DMS114 treated with DMSO at 0.1 percent for 48 hours (cell line): ENCODE measurements around the gene RASEF.
"Not testable (repeated sequence)": the region's sequence is repeated elsewhere in the genome, so short reads cannot be mapped to it uniquely, and the experiment has no call there.

ENCODE experiments used
- DNase-seq: peaks from one replicate; lab custom pipeline; 2025; ENCODE audit not compliant: unreplicated experiment; lab: John Stamatoyannopoulos, UW

RASEF gene

DNA sequence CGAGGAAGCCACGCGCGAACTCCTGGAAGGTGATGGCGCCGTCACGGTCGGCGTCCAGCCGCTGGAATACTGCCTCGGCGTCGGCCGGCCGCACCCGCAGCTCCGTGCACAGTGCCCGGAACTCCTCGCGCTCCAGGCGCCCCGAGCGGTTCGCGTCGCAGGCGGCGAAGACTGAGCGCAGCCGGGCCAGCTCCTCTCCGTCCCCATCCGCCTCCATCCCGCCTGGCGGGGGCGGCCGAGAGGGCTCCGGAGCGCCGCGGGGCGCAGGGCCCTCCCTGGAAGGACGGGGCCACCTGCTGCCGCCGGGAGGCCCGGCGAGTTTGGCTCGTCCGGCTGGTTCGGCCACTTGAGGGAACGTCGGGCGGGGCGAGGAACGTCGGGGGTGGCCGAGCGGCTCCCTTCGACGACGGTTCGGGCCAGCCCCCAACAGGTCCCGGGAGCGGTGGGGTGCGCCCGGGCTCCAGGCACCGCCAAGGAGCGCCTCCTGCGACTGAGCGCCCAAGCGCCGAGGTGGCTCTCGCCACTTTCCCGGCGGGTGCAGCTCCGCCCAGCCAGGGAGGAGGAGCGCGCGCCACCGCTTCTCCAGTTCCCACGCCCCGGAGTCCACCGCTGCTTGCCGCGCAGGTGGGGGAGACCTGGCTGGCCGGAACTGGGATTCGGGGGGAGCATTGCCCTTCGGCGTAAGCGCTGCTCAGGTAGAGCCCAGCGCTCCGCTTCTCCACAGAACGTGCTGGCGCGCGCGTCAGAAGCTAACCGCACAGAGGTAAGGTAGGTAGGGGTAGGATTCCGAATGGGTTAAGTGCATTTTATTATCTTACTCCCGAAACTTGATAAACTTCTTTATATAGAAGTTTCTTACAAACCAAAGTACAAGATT is at the start of gene RASEF:
TSS of gene RASEF (minus strand) at position 492 of the 877 bp plus-strand sequence. CDS start at position 217, 275 bp downstream.
- DNase-seq: no peak

GRCh38 chr9:83111169-83111568 is 48.2 kb upstream of the RASEF start:
- no peak for DNase-seq

DNA sequence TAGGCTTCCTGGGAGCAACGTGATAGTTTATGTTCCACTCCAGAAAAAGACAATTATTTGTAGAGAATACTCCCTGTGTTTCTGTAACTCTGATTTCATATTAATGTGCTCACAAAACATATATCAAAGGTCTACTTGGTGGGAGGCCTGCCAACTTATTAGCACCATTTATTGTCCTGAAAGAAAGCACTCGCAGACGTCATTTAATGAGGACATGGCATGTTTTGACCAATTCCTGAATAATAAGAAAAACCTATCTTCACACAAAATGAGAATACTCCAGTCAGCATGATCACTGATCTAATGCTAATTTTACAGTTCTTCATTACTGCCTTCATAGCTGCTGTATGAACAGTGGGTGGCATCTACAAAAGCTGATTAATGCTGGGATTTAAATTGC is 46.4 kb upstream of the RASEF start:
- DNase-seq: no peak

DNA sequence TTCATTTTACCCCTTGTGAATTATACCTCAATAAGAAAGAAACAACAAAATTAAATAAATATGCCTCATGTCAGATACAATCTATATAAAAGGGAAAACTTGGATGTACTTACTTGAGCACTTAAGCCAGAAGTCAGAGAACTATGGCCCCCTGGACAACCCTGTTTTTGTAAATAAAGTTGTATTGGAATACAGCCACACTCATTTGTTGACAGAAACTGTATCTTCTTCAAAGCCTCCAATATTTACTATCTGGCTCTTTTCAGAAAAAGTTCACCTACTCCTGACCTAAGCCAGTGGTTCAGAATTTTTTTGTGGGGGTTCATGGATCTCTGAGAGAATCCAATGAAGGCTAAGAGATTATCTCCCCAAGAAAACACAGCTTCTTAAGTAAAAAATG is 45.3 kb upstream of the RASEF start:
- no peak for DNase-seq

DNA sequence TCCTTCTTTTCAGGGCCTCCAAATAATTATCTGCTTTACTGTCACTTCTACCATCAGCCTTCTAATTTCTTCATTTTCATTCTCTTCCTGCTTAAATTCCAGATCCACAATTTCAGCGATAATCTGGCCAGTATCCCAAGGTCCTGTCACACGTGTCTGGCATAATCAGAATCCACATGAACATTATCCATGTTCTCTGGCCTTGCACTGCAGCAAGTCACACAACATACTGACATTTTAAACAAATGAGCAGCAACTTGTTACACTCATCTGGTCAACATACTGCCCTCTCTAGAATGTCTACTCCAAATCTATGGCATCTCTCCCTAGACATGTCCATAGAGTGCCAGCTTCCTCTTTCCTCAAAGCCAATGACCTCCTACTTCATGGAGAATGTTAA is 43.8 kb upstream of the RASEF start:
- no peak for DNase-seq

- DNase-seq: no peak
Observed at GRCh38 chr9:83106263-83106662, 43.3 kb upstream of the RASEF start.

DNA sequence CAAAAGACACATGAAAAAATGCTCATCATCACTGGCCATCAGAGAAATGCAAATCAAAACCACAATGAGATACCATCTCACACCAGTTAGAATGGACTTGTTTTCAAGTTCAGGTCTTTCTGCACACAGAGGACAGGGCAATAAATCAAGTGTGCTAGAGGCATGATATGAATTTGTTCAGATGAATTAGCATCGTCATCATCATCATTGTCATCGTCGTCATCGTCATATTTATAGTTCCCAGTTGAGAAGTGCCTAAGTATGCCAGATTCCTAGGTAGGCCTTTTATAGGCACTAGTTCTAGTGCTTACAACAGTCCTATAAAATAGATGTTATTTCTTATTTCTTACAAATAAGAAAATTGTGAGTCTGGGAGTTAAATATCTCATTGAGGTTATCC is 34.7 kb upstream of the RASEF start:
- no peak for DNase-seq

DNA sequence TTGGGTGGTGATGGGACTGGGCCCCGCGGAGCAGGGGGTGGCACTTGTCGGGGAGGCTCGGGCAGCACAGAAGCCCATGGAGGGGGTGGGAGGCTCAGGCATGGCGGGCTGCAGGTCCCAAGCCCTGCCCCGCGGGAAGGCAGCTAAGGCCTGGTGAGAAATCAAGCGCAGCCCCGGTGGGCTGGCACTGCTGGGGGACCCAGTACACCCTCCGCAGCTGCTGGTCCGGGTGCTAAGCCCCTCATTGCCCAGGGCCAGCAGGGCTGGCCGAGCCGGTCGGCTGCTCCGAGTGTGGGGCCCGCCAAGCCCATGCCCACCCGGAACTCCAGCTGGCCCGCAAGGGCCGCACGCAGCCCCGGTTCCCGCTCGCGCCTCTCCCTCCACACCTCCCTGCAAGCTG is 30.4 kb upstream of the RASEF start:
- not testable (repeated sequence) for DNase-seq

- DNase-seq: no peak
Observed at GRCh38 chr9:83081846-83082245, 18.9 kb upstream of the RASEF start.

- no peak for DNase-seq
Observed at GRCh38 chr9:83081010-83081409, 18.1 kb upstream of the RASEF start.

- not testable (repeated sequence) for DNase-seq
Observed at GRCh38 chr9:83075932-83076331, 13.0 kb upstream of the RASEF start.

DNA sequence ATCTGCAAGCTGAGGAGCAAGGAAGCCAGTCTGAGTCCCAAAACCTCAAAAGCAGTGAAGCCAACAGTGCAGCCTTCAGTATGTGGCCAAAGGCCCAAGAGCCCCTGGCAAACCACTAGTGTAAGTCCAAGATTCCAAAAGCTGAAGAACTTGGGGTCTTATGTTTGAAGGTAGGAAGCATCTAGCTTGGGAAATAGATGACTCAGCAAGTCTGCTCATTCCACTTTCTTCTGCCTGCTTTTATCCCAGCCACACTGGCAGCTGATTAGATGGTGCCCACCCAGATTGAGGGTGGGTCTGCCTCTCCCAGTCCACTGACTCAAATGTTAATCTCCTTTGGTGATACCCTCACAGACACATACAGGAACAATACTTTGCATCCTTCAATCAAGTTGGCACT is 9.6 kb upstream of the RASEF start:
- DNase-seq: not testable (repeated sequence)

DNA sequence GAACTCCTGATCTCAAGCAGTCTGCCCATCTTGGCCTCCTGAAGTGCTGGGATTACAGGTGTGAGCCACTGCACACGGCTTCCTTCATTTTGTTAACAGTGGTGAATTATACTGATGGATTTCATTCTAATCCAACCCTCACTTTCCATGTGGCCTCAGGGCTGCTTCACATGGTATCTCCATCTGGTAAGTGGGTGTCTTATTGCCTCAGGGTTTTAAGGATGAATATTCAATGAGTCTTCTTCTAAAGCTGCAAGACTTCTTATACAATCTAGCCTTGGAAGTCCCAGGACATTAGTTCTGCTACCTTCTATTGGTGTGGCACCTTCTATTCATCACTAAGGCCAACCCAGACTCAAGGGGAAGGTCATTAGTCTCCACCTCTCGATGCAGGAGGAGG is 8.7 kb upstream of the RASEF start:
- DNase-seq: no peak

- DNase-seq: no peak
Observed at GRCh38 chr9:83070261-83070660, 7.3 kb upstream of the RASEF start.

DNA sequence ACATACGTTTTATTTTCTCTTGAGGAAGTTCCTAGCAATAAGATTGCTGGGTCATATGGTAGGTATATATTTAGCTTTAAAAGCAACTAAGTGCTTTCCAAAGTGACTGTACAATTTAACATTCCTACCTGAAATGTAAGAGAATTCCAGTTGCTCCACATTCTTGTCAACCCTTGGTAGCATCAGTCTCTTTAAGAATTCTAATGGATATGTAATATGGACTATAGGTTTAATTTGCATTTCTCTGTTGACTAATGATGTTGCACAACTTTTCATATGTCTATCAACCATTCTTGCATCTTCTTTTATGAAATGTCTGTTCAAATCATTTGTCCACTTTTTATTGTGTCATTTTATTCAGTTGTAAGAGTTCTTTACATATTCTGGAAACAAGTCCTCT is 6.7 kb upstream of the RASEF start:
- no peak for DNase-seq

DNA sequence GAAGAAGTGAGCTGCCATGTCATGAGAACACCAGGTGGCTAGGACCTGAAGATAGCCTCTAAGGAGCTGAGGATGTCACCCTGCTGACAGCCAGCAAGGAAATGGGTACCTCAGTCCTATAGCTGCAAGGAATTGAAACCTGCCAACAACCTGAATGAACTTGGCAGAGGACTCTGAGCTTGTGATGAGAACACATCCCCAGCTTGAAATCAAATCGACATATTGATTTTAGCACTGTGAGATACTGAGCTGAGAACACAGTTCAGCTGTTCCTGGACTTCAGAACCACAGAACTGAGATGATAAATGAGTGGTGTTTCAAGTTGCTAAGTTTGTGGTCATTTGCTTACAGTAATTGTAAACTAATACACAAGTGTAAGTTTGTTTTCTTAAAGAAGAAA is 5.5 kb upstream of the RASEF start:
- no peak for DNase-seq

DNA sequence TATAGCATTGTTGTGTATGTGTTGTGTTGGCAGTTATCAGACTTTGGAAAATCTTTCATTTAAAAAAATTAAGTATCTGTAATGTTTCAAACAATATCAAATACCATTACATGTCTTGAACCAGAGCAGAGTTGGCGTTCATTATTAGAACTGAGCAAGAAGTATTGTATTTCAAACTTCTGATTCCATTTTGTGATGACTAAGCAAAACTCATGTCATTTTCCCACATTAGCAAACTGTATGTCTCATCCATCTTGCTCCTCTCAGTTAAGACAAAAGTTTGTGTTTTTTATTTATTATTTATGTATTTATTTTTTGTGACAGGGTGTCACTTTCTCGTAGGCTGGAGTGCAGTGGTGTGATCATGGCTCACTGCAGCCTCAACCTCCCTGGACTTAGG is 4.6 kb upstream of the RASEF start:
- no peak for DNase-seq

- DNase-seq: no peak
Observed at GRCh38 chr9:83066771-83067170, 3.8 kb upstream of the RASEF start.

- no peak for DNase-seq
Observed at GRCh38 chr9:83065233-83065632, 2.3 kb upstream of the RASEF start.

GRCh38 chr9:83061990-83062650 is 822 bp downstream of the RASEF start:
- no peak for DNase-seq

- no peak for DNase-seq
Observed at GRCh38 chr9:83061036-83061435, 1.9 kb downstream of the RASEF start.

- no peak for DNase-seq
Observed at GRCh38 chr9:83060556-83060955, 2.4 kb downstream of the RASEF start.
